PC-9 (cell line): ENCODE measurements around the gene OR51Q1. TPM values are rescaled to one million over a fixed set of nuclear protein-coding genes. Genes with fewer than 3 reads are reported as not detected.

Source experiments
- BruUV-seq: library from RNA; stranded (reverse); fragments of 400-500 nt; replicated peaks from 2 replicates; lab custom pipeline; 2021; lab: Mats Ljungman, UMichigan
- CTCF ChIA-PET: fragments of 300-600 bp; sonication (Branson Sonifier 250); formaldehyde crosslinking; loops from one replicate; lab custom pipeline; 2022; ENCODE audit warnings: antibody characterized with exemption; lab: Charles Lee
- POLR2A ChIA-PET: fragments of 300-600 bp; sonication (Branson Sonifier 250); formaldehyde crosslinking; loops from one replicate; lab custom pipeline; 2022; ENCODE audit warnings: antibody characterized with exemption; ENCODE audit not compliant: unreplicated experiment; lab: Charles Lee
- DNase-seq, 2 experiments: peaks; one replicate each; pipeline versions ENCODE4 v3.0.0 to v3.0.0-alpha.2; 2015 to 2022; ENCODE audit warnings: mixed read lengths in 1 of 2
- H2AFZ ChIP-seq: fragments of 200-600 bp; sonication (generic); 2 replicates; pipeline ENCODE4 v1.8.1; 2017; ENCODE audit warnings: antibody characterized with exemption
- H3F3A ChIP-seq: fragments of 200-600 bp; sonication (generic); 2 replicates; pipeline ENCODE4 v1.8.1; 2017; ENCODE audit warnings: antibody characterized with exemption, mild to moderate bottlenecking, low read depth; ENCODE audit not compliant: insufficient read depth
- H3K27ac ChIP-seq: fragments of 200-600 bp; sonication (generic); 2 replicates; pipeline ENCODE4 v1.6.1; 2016; ENCODE audit warnings: mixed run types
- H3K27me3 ChIP-seq: fragments of 200-600 bp; sonication (generic); 2 replicates; pipeline ENCODE4 v1.6.1; 2016; ENCODE audit warnings: low read depth, mixed run types; ENCODE audit not compliant: insufficient read depth
- H3K36me3 ChIP-seq: fragments of 200-600 bp; sonication (generic); 2 replicates; pipeline ENCODE4 v1.6.1; 2016; ENCODE audit warnings: low read depth, mixed run types
- H3K4me1 ChIP-seq: fragments of 200-600 bp; sonication (generic); replicated peaks from 2 replicates; pipeline ENCODE4 v1.6.1; 2016; ENCODE audit warnings: mixed run types; ENCODE audit not compliant: insufficient read depth
- H3K4me2 ChIP-seq: fragments of 200-600 bp; sonication (generic); 2 replicates; pipeline ENCODE4 v1.6.1; 2017; ENCODE audit warnings: mixed run types
- H3K4me3 ChIP-seq: fragments of 200-600 bp; sonication (generic); 2 replicates; pipeline ENCODE4 v1.6.1; 2016; ENCODE audit warnings: mixed run types
- H3K79me2 ChIP-seq: fragments of 200-600 bp; sonication (generic); 2 replicates; pipeline ENCODE4 v1.6.1; 2017; ENCODE audit warnings: low read depth, mixed run types
- H3K9me2 ChIP-seq: fragments of 200-600 bp; sonication (generic); 2 replicates; pipeline ENCODE4 v1.8.1; 2017; ENCODE audit warnings: mild to moderate bottlenecking; ENCODE audit not compliant: insufficient read depth
- H3K9me3 ChIP-seq: fragments of 200-600 bp; sonication (generic); 2 replicates; pipeline ENCODE4 v1.8.1; 2016; ENCODE audit warnings: low read depth; ENCODE audit not compliant: insufficient read depth
- H4K20me1 ChIP-seq: fragments of 200-600 bp; sonication (generic); 2 replicates; pipeline ENCODE4 v1.8.1; 2017; ENCODE audit not compliant: insufficient read depth
- EZH2 ChIP-seq: fragments of 200-600 bp; sonication (generic); IDR thresholded peaks from 2 replicates; pipeline ENCODE4 v1.8.0; 2017; ENCODE audit warnings: antibody characterized with exemption, low read depth
- intact Hi-C: fragments of 100-400 bp; cut with micrococcal nuclease; formaldehyde crosslinking; loops from one replicate; pipeline ENCODE4 v1.10.0; 2022; ENCODE audit not compliant: unreplicated experiment
- total RNA-seq: library from RNA; stranded (reverse); gene quantifications from 2 replicates; pipeline ENCODE4 v1.2.3, GENCODE V29; 2021
- TF ChIP-seq, protein P1 (sequence below): fragments of 200-600 bp; sonication (generic); conservative IDR thresholded peaks from 2 replicates; pipeline ENCODE4 v1.6.1; 2017; ENCODE audit warnings: mixed run types, antibody characterized with exemption, mild to moderate bottlenecking, moderate library complexity

The OR51Q1 gene
- total RNA-seq, 1 experiment from 2014 or later, result not detected

DNA sequence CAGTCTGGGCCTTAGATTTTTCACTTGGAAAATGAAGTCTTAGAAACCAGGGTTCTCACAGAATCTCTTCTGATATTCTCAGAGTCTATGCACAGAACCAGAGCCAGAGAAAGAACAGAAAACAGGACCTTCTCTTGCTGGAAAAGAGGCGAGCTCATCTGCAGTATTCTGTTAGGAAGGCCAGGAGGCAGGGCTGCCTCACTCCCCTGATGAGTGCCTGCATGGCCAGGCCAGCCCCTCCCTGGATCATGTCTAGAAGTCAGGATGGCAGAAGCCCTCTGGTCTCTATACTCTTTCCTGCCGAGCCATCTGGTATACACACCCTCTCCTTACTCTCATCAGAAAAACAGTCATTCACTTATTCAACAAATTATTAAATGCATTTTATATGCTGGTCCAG lies 37.6 kb upstream of the OR51Q1 start:
- no peak overlapping the region for H2AFZ ChIP-seq
- BruUV-seq, result no TSS peak
- no peak for TF ChIP-seq EZH2
- TF ChIP-seq, protein P1, sequence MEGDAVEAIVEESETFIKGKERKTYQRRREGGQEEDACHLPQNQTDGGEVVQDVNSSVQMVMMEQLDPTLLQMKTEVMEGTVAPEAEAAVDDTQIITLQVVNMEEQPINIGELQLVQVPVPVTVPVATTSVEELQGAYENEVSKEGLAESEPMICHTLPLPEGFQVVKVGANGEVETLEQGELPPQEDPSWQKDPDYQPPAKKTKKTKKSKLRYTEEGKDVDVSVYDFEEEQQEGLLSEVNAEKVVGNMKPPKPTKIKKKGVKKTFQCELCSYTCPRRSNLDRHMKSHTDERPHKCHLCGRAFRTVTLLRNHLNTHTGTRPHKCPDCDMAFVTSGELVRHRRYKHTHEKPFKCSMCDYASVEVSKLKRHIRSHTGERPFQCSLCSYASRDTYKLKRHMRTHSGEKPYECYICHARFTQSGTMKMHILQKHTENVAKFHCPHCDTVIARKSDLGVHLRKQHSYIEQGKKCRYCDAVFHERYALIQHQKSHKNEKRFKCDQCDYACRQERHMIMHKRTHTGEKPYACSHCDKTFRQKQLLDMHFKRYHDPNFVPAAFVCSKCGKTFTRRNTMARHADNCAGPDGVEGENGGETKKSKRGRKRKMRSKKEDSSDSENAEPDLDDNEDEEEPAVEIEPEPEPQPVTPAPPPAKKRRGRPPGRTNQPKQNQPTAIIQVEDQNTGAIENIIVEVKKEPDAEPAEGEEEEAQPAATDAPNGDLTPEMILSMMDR, result no peak
- intact Hi-C loops, result loop anchor here (5.0 kb wide), 1 partner anchor 757 kb away; no protein-coding TSS in a partner anchor
- no peaks in the 10 kb centered on the region for H3F3A ChIP-seq
- no peak overlapping the region for H3K27ac ChIP-seq
- no peaks in the 10 kb centered on the region for H3K9me3 ChIP-seq
- ChIA-PET CTCF (no interaction called here), POLR2A (no interaction called here)
- no peaks in the 10 kb centered on the region for H4K20me1 ChIP-seq
- H3K4me2 ChIP-seq, result no peak overlapping the region
- DNase-seq, result no peak
- no peaks in the 10 kb centered on the region for H3K36me3 ChIP-seq
- H3K27me3 ChIP-seq, result no peaks in the 10 kb centered on the region
- no peaks in the 10 kb centered on the region for H3K79me2 ChIP-seq
- no peaks in the 10 kb centered on the region for H3K4me1 ChIP-seq
- no peaks in the 10 kb centered on the region for H3K9me2 ChIP-seq
- no peak overlapping the region for H3K4me3 ChIP-seq

DNA sequence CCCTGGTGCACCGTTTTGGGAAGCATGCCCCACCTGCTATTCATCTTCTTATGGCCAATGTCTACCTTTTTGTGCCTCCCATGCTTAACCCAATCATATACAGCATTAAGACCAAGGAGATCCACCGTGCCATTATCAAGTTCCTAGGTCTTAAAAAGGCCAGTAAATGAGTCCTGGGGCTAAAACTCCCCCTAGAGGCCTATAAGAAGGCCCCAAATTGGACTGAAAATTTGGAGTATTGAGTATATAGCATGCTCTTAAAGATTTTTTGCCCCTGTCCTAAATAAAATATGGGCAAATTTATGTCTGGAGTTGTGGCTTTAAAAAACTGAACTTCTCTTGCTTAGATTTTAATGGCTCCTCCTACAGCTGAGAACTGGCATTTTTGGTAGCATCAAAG lies 31.7 kb upstream of the OR51Q1 start:
- no peak for DNase-seq
- CTCF ChIA-PET, result no interaction called here

DNA sequence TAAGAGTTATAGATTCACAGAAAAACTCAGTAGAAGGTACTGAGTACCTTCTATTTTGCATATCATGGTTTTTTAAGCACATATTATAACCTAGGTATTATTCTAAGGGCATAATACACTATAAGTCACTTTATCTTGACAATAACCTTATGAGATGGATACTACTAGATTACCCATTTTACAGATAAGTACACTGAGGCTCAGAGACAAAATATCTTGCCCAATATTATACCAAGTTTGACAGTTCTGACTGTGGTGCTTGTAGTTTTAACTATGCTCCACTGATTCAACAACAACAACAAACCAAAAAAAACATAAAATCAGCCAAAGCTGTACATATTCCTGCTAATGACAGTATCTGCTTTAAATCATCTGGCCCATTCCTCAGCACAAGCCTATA lies 27.8 kb upstream of the OR51Q1 start:
- no peak overlapping the region for H3K4me2 ChIP-seq
- no peak overlapping the region for H3K27ac ChIP-seq
- no peaks in the 10 kb centered on the region for H3K9me3 ChIP-seq
- H3F3A ChIP-seq, result no peaks in the 10 kb centered on the region
- TF ChIP-seq, protein P1, result no peak
- no peak for TF ChIP-seq EZH2
- intact Hi-C loops, result no loop called here
- H3K4me1 ChIP-seq, result no peaks in the 10 kb centered on the region
- H3K79me2 ChIP-seq, result no peaks in the 10 kb centered on the region
- BruUV-seq, result no TSS peak
- no peak overlapping the region for H3K4me3 ChIP-seq
- H4K20me1 ChIP-seq, result no peaks in the 10 kb centered on the region
- H3K9me2 ChIP-seq, result no peaks in the 10 kb centered on the region
- no peak for DNase-seq
- CTCF ChIA-PET, result no interaction called here
- H3K36me3 ChIP-seq, result no peaks in the 10 kb centered on the region
- H2AFZ ChIP-seq, result no peak overlapping the region
- POLR2A ChIA-PET, result no interaction called here
- H3K27me3 ChIP-seq, result no peaks in the 10 kb centered on the region

More for the DNA sequence above, 31.7 kb upstream of the OR51Q1 start:
- H3K4me3 ChIP-seq, result no peak overlapping the region
- no peaks in the 10 kb centered on the region for H3F3A ChIP-seq
- no peak overlapping the region for H3K27ac ChIP-seq
- POLR2A ChIA-PET, result no interaction called here
- BruUV-seq, result no TSS peak
- no peak overlapping the region for H2AFZ ChIP-seq
- no peak overlapping the region for H3K4me2 ChIP-seq
- intact Hi-C loops, result no loop called here
- TF ChIP-seq EZH2, result no peak
- TF ChIP-seq, protein P1, result no peak
- no peaks in the 10 kb centered on the region for H3K36me3 ChIP-seq
- no peaks in the 10 kb centered on the region for H4K20me1 ChIP-seq
- no peaks in the 10 kb centered on the region for H3K4me1 ChIP-seq
- no peaks in the 10 kb centered on the region for H3K9me3 ChIP-seq
- H3K79me2 ChIP-seq, result no peaks in the 10 kb centered on the region
- no peaks in the 10 kb centered on the region for H3K9me2 ChIP-seq
- no peaks in the 10 kb centered on the region for H3K27me3 ChIP-seq
